H1 (cell line): ENCODE measurements around the gene SEPTIN1. TPM values are rescaled to one million over a fixed set of nuclear protein-coding genes. Genes with fewer than 3 reads are reported as not detected.

Source experiments
- CREB1 ChIP-seq: IDR thresholded peaks from 2 replicates; pipeline ENCODE4 v1.6.1; 2012; ENCODE audit warnings: inconsistent platforms
- HDAC2 ChIP-seq, 2 experiments: fragments of 300-600 bp in 1 of 2; sonication (generic) in 1 of 2; IDR thresholded peaks; 2 replicates each; pipeline ENCODE4 v1.6.1; 2011 to 2012; ENCODE audit warnings: low read depth in 2 of 2, low read length in 2 of 2, mild to moderate bottlenecking in 2 of 2, moderate library complexity in 2 of 2, borderline replicate concordance in 1 of 2, inconsistent platforms in 1 of 2
- JUN ChIP-seq: IDR thresholded peaks from 2 replicates; pipeline ENCODE4 v1.6.1; 2011; ENCODE audit warnings: low read depth, mild to moderate bottlenecking, improper control_type of control experiment, low read length
- PHF8 ChIP-seq: fragments of 200-600 bp; sonication (generic); conservative IDR thresholded peaks from 2 replicates; pipeline ENCODE4 v1.7.1; 2012; ENCODE audit warnings: low read depth, mild to moderate bottlenecking, inconsistent platforms, low read length, moderate library complexity
- POLR2AphosphoS5 ChIP-seq: IDR thresholded peaks from 2 replicates; pipeline ENCODE4 v1.6.1; 2011; ENCODE audit warnings: low read depth, low read length
- RXRA ChIP-seq: IDR thresholded peaks from 2 replicates; pipeline ENCODE4 v1.6.1; 2011; ENCODE audit warnings: low read depth, mild to moderate bottlenecking, low read length, moderate library complexity; ENCODE audit not compliant: insufficient read depth
- SP4 ChIP-seq: IDR thresholded peaks from 2 replicates; pipeline ENCODE4 v1.6.1; 2012; ENCODE audit warnings: low read length, inconsistent platforms
- TAF1 ChIP-seq: IDR thresholded peaks from 2 replicates; pipeline ENCODE4 v1.6.1; 2011; ENCODE audit warnings: mild to moderate bottlenecking, low read depth, low read length
- TEAD4 ChIP-seq: IDR thresholded peaks from 2 replicates; pipeline ENCODE4 v1.6.1; 2012; ENCODE audit warnings: low read depth, low read length, inconsistent platforms, mixed read lengths
- polyA plus RNA-seq, 7 experiments: library from polyadenylated mRNA; depleted of rRNA in 3 of 7; stranded (reverse) in 5 of 7; unstranded in 2 of 7; fragments of >200 nt in 5 of 7; fragments of 200-250 nt in 2 of 7; gene quantifications; 1 replicate in 5 of 7; 2 replicates in 1 of 7; 4 replicates in 1 of 7; pipeline versions ENCODE4 v1.2.1 to v1.2.3, GENCODE V29; 2011 to 2013; ENCODE audit warnings: missing spikeins in 2 of 7, mixed read lengths in 2 of 7
- total RNA-seq: library from RNA; stranded (reverse); fragmentation: NEBNext Ultra II Directional; extraction: Animal tissue kit (Norgen Biotek cat#: 25700); gene quantifications from 2 replicates; pipeline ENCODE4 v1.2.1, GENCODE V29; 2021
- TF ChIP-seq, protein P1 (sequence below): fragments of 300-600 bp; sonication (generic); IDR thresholded peaks from 2 replicates; pipeline ENCODE4 v1.7.1; 2012; ENCODE audit warnings: low read length, moderate library complexity, mild to moderate bottlenecking, inconsistent platforms; ENCODE audit not compliant: insufficient replicate concordance

The SEPTIN1 gene
- total and polyA plus RNA-seq, 2 of the 8 experiments (the other 6 are each of a cell fraction or from before 2014, with no cell fraction given): 0.24 to 1.4 TPM

DNA sequence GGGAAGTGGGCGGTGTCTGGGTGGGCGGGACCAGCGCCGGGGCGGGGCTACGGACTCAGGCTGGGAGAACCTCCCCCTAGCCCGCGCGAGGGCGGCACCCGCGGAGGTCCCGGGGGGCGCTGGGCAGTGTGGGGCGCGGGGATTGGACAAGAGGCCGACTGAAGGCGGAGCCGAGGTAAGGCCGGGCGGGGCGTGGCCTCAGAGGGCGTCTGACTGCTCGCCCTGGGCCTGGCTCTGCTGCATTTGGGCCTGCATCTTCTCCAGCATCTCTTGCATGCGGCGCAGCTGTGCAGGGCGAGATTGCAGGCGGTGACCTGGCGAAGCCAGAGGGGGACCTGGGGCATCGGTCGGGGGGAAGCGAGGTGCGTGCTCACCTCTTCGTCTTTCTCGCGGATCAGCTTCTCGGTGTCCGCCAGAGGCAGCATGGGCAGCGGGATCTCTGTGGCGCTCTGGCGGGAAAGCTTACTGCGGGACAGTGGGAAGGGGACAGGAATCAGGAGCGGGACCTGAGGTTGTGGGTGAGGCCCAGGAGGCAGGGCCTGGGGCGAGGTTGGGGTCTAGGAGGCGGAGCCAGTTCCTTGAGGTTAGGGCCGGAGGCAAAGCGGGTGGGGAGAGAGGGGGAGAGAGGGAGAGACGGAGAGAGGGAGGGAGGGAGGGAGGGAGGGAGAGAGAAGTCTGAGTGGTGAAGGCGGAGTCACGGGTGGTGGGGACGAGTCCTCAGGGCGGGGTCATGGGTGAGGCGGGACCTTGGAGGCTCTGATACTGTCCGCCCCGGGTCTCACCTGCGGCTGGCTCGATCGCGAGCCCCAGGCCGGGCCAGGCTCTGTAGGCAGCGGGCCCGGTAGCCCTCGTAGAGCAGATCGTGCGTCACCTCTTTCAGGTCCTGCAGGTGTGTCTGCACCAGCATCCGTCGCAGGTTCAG is 3.9 kb downstream of the SEPTIN1 start (continued):
- TF ChIP-seq, protein P1, sequence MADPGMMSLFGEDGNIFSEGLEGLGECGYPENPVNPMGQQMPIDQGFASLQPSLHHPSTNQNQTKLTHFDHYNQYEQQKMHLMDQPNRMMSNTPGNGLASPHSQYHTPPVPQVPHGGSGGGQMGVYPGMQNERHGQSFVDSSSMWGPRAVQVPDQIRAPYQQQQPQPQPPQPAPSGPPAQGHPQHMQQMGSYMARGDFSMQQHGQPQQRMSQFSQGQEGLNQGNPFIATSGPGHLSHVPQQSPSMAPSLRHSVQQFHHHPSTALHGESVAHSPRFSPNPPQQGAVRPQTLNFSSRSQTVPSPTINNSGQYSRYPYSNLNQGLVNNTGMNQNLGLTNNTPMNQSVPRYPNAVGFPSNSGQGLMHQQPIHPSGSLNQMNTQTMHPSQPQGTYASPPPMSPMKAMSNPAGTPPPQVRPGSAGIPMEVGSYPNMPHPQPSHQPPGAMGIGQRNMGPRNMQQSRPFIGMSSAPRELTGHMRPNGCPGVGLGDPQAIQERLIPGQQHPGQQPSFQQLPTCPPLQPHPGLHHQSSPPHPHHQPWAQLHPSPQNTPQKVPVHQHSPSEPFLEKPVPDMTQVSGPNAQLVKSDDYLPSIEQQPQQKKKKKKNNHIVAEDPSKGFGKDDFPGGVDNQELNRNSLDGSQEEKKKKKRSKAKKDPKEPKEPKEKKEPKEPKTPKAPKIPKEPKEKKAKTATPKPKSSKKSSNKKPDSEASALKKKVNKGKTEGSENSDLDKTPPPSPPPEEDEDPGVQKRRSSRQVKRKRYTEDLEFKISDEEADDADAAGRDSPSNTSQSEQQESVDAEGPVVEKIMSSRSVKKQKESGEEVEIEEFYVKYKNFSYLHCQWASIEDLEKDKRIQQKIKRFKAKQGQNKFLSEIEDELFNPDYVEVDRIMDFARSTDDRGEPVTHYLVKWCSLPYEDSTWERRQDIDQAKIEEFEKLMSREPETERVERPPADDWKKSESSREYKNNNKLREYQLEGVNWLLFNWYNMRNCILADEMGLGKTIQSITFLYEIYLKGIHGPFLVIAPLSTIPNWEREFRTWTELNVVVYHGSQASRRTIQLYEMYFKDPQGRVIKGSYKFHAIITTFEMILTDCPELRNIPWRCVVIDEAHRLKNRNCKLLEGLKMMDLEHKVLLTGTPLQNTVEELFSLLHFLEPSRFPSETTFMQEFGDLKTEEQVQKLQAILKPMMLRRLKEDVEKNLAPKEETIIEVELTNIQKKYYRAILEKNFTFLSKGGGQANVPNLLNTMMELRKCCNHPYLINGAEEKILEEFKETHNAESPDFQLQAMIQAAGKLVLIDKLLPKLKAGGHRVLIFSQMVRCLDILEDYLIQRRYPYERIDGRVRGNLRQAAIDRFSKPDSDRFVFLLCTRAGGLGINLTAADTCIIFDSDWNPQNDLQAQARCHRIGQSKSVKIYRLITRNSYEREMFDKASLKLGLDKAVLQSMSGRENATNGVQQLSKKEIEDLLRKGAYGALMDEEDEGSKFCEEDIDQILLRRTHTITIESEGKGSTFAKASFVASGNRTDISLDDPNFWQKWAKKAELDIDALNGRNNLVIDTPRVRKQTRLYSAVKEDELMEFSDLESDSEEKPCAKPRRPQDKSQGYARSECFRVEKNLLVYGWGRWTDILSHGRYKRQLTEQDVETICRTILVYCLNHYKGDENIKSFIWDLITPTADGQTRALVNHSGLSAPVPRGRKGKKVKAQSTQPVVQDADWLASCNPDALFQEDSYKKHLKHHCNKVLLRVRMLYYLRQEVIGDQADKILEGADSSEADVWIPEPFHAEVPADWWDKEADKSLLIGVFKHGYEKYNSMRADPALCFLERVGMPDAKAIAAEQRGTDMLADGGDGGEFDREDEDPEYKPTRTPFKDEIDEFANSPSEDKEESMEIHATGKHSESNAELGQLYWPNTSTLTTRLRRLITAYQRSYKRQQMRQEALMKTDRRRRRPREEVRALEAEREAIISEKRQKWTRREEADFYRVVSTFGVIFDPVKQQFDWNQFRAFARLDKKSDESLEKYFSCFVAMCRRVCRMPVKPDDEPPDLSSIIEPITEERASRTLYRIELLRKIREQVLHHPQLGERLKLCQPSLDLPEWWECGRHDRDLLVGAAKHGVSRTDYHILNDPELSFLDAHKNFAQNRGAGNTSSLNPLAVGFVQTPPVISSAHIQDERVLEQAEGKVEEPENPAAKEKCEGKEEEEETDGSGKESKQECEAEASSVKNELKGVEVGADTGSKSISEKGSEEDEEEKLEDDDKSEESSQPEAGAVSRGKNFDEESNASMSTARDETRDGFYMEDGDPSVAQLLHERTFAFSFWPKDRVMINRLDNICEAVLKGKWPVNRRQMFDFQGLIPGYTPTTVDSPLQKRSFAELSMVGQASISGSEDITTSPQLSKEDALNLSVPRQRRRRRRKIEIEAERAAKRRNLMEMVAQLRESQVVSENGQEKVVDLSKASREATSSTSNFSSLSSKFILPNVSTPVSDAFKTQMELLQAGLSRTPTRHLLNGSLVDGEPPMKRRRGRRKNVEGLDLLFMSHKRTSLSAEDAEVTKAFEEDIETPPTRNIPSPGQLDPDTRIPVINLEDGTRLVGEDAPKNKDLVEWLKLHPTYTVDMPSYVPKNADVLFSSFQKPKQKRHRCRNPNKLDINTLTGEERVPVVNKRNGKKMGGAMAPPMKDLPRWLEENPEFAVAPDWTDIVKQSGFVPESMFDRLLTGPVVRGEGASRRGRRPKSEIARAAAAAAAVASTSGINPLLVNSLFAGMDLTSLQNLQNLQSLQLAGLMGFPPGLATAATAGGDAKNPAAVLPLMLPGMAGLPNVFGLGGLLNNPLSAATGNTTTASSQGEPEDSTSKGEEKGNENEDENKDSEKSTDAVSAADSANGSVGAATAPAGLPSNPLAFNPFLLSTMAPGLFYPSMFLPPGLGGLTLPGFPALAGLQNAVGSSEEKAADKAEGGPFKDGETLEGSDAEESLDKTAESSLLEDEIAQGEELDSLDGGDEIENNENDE: no peak
- TF ChIP-seq HDAC2 (IDR thresholded peaks at IDR 0.05; ENCODE audit: borderline replicate concordance in 1 of 2, low read depth in 2 of 2, low read length in 2 of 2) (peak; percentile 35 to 64; a peak in 1 of 4 replicates), POLR2AphosphoS5 (peak; percentile 81), PHF8 (peak; percentile 18; the same call in 1 of the 2 replicates), TEAD4 (no peak), CREB1 (no peak), TAF1 (peak; percentile 84), SP4 (0 out of 2 replicates have a peak, but pooled peaks have one; percentile 21), RXRA (no peak), JUN (no peak)
